Endothelial cell of umbilical vein (primary cell): ENCODE measurements around the gene CHID1. TPM values are rescaled to one million over a fixed set of nuclear protein-coding genes. Genes with fewer than 3 reads are reported as not detected.
A peak's percentile ranks its signal among the peaks of the same experiment; 100 is the strongest.

Source experiments
- BruUV-seq: library from RNA; stranded (reverse); fragments of 400-500 nt; replicated peaks from 2 replicates; lab custom pipeline; 2021; lab: Mats Ljungman, UMichigan
- CTCF ChIA-PET: fragments of 300-600, 350-600 bp; sonication (Branson Sonifier 250); formaldehyde crosslinking; loops from one replicate; lab custom pipeline; 2021; ENCODE audit warnings: antibody characterized with exemption, inconsistent platforms; lab: Charles Lee
- POLR2A ChIA-PET: fragments of 300-600, 350-600 bp; sonication (Branson Sonifier 250); formaldehyde crosslinking; loops from one replicate; lab custom pipeline; 2021; ENCODE audit warnings: antibody characterized with exemption, inconsistent platforms; lab: Charles Lee
- DNase-seq: peaks from one replicate; pipeline ENCODE4 v3.0.0-alpha.2; 2011; ENCODE audit warnings: low read depth, low spot score
- FAIRE-seq: peaks from 2 replicates; lab custom pipeline; 2011; peaks lifted over from hg19 to GRCh38; lab: Jason Lieb, UNC
- H2AFZ ChIP-seq: 2 replicates; pipeline ENCODE4 v1.6.0; 2012; ENCODE audit warnings: low read depth, low read length, control low read depth, inconsistent platforms
- H3K27ac ChIP-seq: 2 replicates; pipeline ENCODE4 v1.5.1; 2011; ENCODE audit warnings: low read depth, mild to moderate bottlenecking, control low read depth, low read length, moderate library complexity; ENCODE audit not compliant: insufficient read depth
- H3K27me3 ChIP-seq, 2 experiments: 2 replicates each; pipeline versions ENCODE4 v1.6.0 to v1.6.1; 2011; ENCODE audit warnings: low read length in 2 of 2, mixed read lengths in 1 of 2; ENCODE audit not compliant: control insufficient read depth in 2 of 2, insufficient read depth in 2 of 2
- H3K36me3 ChIP-seq, 2 experiments: 2 replicates in 1 of 2; 3 replicates in 1 of 2; pipeline ENCODE4 v1.5.1; 2011; ENCODE audit warnings: low read length in 2 of 2, mild to moderate bottlenecking in 1 of 2, moderate library complexity in 1 of 2; ENCODE audit not compliant: control insufficient read depth in 2 of 2, insufficient read depth in 2 of 2; ENCODE audit errors: extremely low read depth in 1 of 2
- H3K4me1 ChIP-seq: 3 replicates; pipeline ENCODE4 v1.5.1; 2011; ENCODE audit warnings: mild to moderate bottlenecking, low read length; ENCODE audit not compliant: control insufficient read depth, insufficient read depth; ENCODE audit errors: extremely low read depth
- H3K4me2 ChIP-seq: 2 replicates; pipeline ENCODE4 v1.6.1; 2011; ENCODE audit warnings: low read length, control low read depth, mixed read lengths; ENCODE audit not compliant: insufficient read depth
- H3K4me3 ChIP-seq, 3 experiments: fragments of 200-600 bp in 1 of 3; sonication (generic), shearing (Covaris generic) in 1 of 3; replicated peaks in 1 of 3; 2 replicates each; pipeline ENCODE4 v1.5.1; 2011 to 2016; ENCODE audit warnings: control low read depth in 3 of 3, low read length in 3 of 3, mild to moderate bottlenecking in 2 of 3, inconsistent platforms in 1 of 3, low read depth in 1 of 3, moderate library complexity in 1 of 3; ENCODE audit not compliant: insufficient read depth in 1 of 3
- H3K79me2 ChIP-seq: 2 replicates; pipeline ENCODE4 v1.6.0; 2012; ENCODE audit warnings: low read length, inconsistent platforms; ENCODE audit not compliant: control insufficient read depth, insufficient read depth
- H3K9ac ChIP-seq: replicated peaks from 2 replicates; pipeline ENCODE3; 2011; ENCODE audit warnings: low read length, control low read depth; ENCODE audit not compliant: insufficient read depth; ENCODE audit errors: extremely low read depth
- H3K9me1 ChIP-seq: replicated peaks from 3 replicates; pipeline ENCODE4 v1.6.0; 2011; ENCODE audit warnings: mild to moderate bottlenecking, low read length; ENCODE audit not compliant: control insufficient read depth, insufficient read depth; ENCODE audit errors: extremely low read depth
- H3K9me3 ChIP-seq: replicated peaks from 2 replicates; pipeline ENCODE4 v1.5.1; 2012; ENCODE audit warnings: low read length, inconsistent platforms; ENCODE audit not compliant: control insufficient read depth, insufficient read depth
- H4K20me1 ChIP-seq: replicated peaks from 2 replicates; pipeline ENCODE3; 2011; ENCODE audit warnings: mild to moderate bottlenecking, low read length; ENCODE audit not compliant: control insufficient read depth, insufficient read depth; ENCODE audit errors: extremely low read depth
- CTCF ChIP-seq, 2 donors: IDR thresholded peaks; 1 replicate in 1 of 2; 2 replicates in 1 of 2; pipeline ENCODE4 v1.5.1; 2011; ENCODE audit warnings: low read length in 2 of 2, mild to moderate bottlenecking in 2 of 2, moderate library complexity in 2 of 2, control low read depth in 1 of 2, inconsistent platforms in 1 of 2, low read depth in 1 of 2; ENCODE audit not compliant: insufficient read depth in 1 of 2; ENCODE audit errors: extremely low read depth in 1 of 2
- EZH2 ChIP-seq: IDR thresholded peaks from 2 replicates; pipeline ENCODE4 v1.6.1; 2012; ENCODE audit warnings: borderline replicate concordance, low read depth, mild to moderate bottlenecking, moderate library complexity, low read length, inconsistent platforms; ENCODE audit not compliant: severe bottlenecking
- FOS ChIP-seq: IDR thresholded peaks from 2 replicates; pipeline ENCODE4 v1.6.1; 2011; ENCODE audit warnings: mild to moderate bottlenecking, low read length, moderate library complexity, borderline replicate concordance; ENCODE audit not compliant: insufficient read depth
- GATA2 ChIP-seq: IDR thresholded peaks from 2 replicates; pipeline ENCODE4 v1.7.0; 2011; ENCODE audit warnings: low read depth, mild to moderate bottlenecking, moderate library complexity, mixed read lengths, low read length; ENCODE audit not compliant: insufficient read length, insufficient read depth
- JUN ChIP-seq: IDR thresholded peaks from 2 replicates; pipeline ENCODE4 v1.6.1; 2011; ENCODE audit warnings: borderline replicate concordance, low read depth; ENCODE audit not compliant: insufficient read length, insufficient read depth
- MAX ChIP-seq: IDR thresholded peaks from 2 replicates; pipeline ENCODE4 v1.6.1; 2011; ENCODE audit not compliant: insufficient read depth, insufficient read length
- MYC ChIP-seq: IDR thresholded peaks from one replicate; pipeline ENCODE4 v1.6.1; 2011; ENCODE audit warnings: mild to moderate bottlenecking, low read depth, low read length
- POLR2A ChIP-seq: IDR thresholded peaks from 2 replicates; pipeline ENCODE4 v1.6.1; 2012; ENCODE audit warnings: low read depth, mild to moderate bottlenecking, control low read depth, low read length
- POLR2AphosphoS5 ChIP-seq: IDR thresholded peaks from 2 replicates; pipeline ENCODE4 v1.6.1; 2012; ENCODE audit warnings: low read depth, mild to moderate bottlenecking, control low read depth, low read length, moderate library complexity; ENCODE audit not compliant: insufficient read depth
- dilution Hi-C: fragments of 300-500 bp; cut with MboI; formaldehyde crosslinking; loops from one replicate; pipeline ENCODE4 v1.15.0; 2019; ENCODE audit warnings: low sequenced_read_pairs; ENCODE audit not compliant: extremely low pct_ligation_motif_present
- intact Hi-C: fragments of 100-400 bp; cut with micrococcal nuclease; formaldehyde crosslinking; loops from one replicate; pipeline ENCODE4 v1.10.0; 2022
- polyA plus RNA-seq, 4 experiments: library from polyadenylated mRNA; depleted of rRNA in 3 of 4; stranded (reverse) in 3 of 4; unstranded in 1 of 4; fragments of >200 nt; gene quantifications; 2 replicates each; pipeline versions ENCODE4 v1.2.1 to v1.2.3, GENCODE V29; 2011 to 2012; ENCODE audit warnings: missing spikeins in 1 of 4
- total RNA-seq: library from RNA; stranded (reverse); gene quantifications from 2 replicates; pipeline ENCODE4 v1.2.3, GENCODE V29; 2021

CHID1 gene
- total and polyA plus RNA-seq, 2 donors (not counting 3 experiments of a cell fraction or from before 2014, with no cell fraction given): 89.8 to 107 TPM

- Histone ChIP-seq H3K79me2 (peaks cover 56% of the 10 kb centered on the region), H3K9ac (no peak overlapping the region), H3K9me3 (no peaks in the 10 kb centered on the region), H3K36me3 (peaks cover 0 to 2% of the 10 kb centered on the region in 2 experiments), H3K27ac (no peak overlapping the region), H3K9me1 (no peaks in the 10 kb centered on the region), H2AFZ (no peak overlapping the region), H3K4me1 (peaks cover 51% of the 10 kb centered on the region), H3K4me3 (no peak overlapping the region), H3K27me3 (no peaks in the 10 kb centered on the region), H4K20me1 (peaks cover 7% of the 10 kb centered on the region), H3K4me2 (no peak overlapping the region)
- dilution Hi-C loops: no loop called here
- TF ChIP-seq GATA2: no peak
- no peak for TF ChIP-seq MAX
- no peak for TF ChIP-seq CTCF (IDR thresholded peaks at IDR 0.05; ENCODE audit: extremely low read depth in 1 of 2, insufficient read depth in 1 of 2, low read depth in 1 of 2, low read length in 2 of 2)
- CTCF ChIA-PET: interaction anchor here (0.8 kb wide), 1 partner anchor 46 kb away, joined by 3 read pairs; no protein-coding TSS in a partner anchor
- POLR2A ChIA-PET: no interaction called here
- FAIRE-seq (no peak), DNase-seq (no peak)
- BruUV-seq: no TSS peak
- intact Hi-C loops: no loop called here
Observed at GRCh38 chr11:929405-929804, 18.8 kb upstream of the CHID1 start.

GRCh38 chr11:928786-929185, 18.2 kb upstream of the CHID1 start:
- Histone ChIP-seq H4K20me1 (peaks cover 7% of the 10 kb centered on the region), H3K27ac (no peak overlapping the region), H3K4me1 (peaks cover 49% of the 10 kb centered on the region), H3K9me3 (no peaks in the 10 kb centered on the region), H3K79me2 (peaks cover 51% of the 10 kb centered on the region), H3K4me3 (no peak overlapping the region), H3K4me2 (no peak overlapping the region), H3K9ac (no peak overlapping the region), H2AFZ (no peak overlapping the region), H3K9me1 (no peaks in the 10 kb centered on the region), H3K36me3 (peaks cover 0 to 2% of the 10 kb centered on the region in 2 experiments), H3K27me3 (no peaks in the 10 kb centered on the region)
- POLR2A ChIA-PET: no interaction called here
- FAIRE-seq (peak; percentile 50), DNase-seq (no peak)
- no TSS peak for BruUV-seq
- TF ChIP-seq EZH2: no peak
- no peak for TF ChIP-seq JUN
- no peak for TF ChIP-seq POLR2A
- no peak for TF ChIP-seq FOS
- TF ChIP-seq MAX: no peak
- no peak for TF ChIP-seq MYC
- TF ChIP-seq POLR2AphosphoS5: no peak
- no peak for TF ChIP-seq CTCF (IDR thresholded peaks at IDR 0.05; ENCODE audit: extremely low read depth in 1 of 2, insufficient read depth in 1 of 2, low read depth in 1 of 2, low read length in 2 of 2)
- no peak for TF ChIP-seq GATA2
- dilution Hi-C loops (no loop called here), intact Hi-C loops (no loop called here)
- CTCF ChIA-PET: interaction anchor here (0.8 kb wide), 1 partner anchor 47 kb away, joined by 3 read pairs; no protein-coding TSS in a partner anchor
